Karpas-422 (cell line): ENCODE data around the gene MCAT. TPM values are rescaled to one million over a fixed set of nuclear protein-coding genes. Genes with fewer than 3 reads are reported as not detected.

ENCODE experiments used
- DNase-seq: peaks from one replicate; pipeline ENCODE4 v3.0.0-alpha.2; 2015
- H2AFZ ChIP-seq: fragments of 200-600 bp; sonication (generic); 2 replicates; pipeline ENCODE4 v1.6.1; 2014; ENCODE audit warnings: antibody characterized with exemption, low read length, mixed read lengths
- H3K27ac ChIP-seq: fragments of 200-600 bp; sonication (generic); 2 replicates; pipeline ENCODE4 v1.5.1; 2014; ENCODE audit warnings: mild to moderate bottlenecking, low read length, moderate library complexity
- H3K27me3 ChIP-seq: fragments of 200-600 bp; sonication (generic); 2 replicates; pipeline ENCODE4 v1.6.1; 2014; ENCODE audit warnings: low read length, mixed read lengths
- H3K36me3 ChIP-seq: fragments of 200-600 bp; sonication (generic); 2 replicates; pipeline ENCODE4 v1.6.1; 2014; ENCODE audit warnings: low read length, mixed read lengths; ENCODE audit not compliant: insufficient read depth
- H3K4me1 ChIP-seq: fragments of 200-600 bp; sonication (generic); 2 replicates; pipeline ENCODE4 v1.6.1; 2014; ENCODE audit warnings: mild to moderate bottlenecking, low read length, mixed read lengths
- H3K4me2 ChIP-seq: fragments of 200-600 bp; sonication (generic); 2 replicates; pipeline ENCODE4 v1.6.1; 2014; ENCODE audit warnings: low read length, low read depth, mild to moderate bottlenecking; ENCODE audit not compliant: poor library complexity, severe bottlenecking
- H3K4me3 ChIP-seq: fragments of 200-600 bp; sonication (generic); 2 replicates; pipeline ENCODE4 v1.5.1; 2014; ENCODE audit warnings: mild to moderate bottlenecking, antibody characterized with exemption, low read length, mixed read lengths
- H3K79me2 ChIP-seq: fragments of 200-600 bp; sonication (generic); 2 replicates; pipeline ENCODE4 v1.6.1; 2014; ENCODE audit warnings: mild to moderate bottlenecking, low read length, mixed read lengths
- H3K9ac ChIP-seq: fragments of 200-600 bp; sonication (generic); 2 replicates; pipeline ENCODE4 v1.6.0; 2014; ENCODE audit warnings: low read length
- H3K9me2 ChIP-seq: fragments of 200-600 bp; sonication (generic), shearing (Covaris generic); replicated peaks from 2 replicates; pipeline ENCODE4 v1.6.0; 2014; ENCODE audit warnings: mild to moderate bottlenecking, low read length, moderate library complexity; ENCODE audit not compliant: insufficient read depth
- H3K9me3 ChIP-seq: fragments of 300-700, 200-600 bp; sonication (generic); 2 replicates; pipeline ENCODE4 v1.6.1; 2014; ENCODE audit warnings: low read length, mixed read lengths
- H4K20me1 ChIP-seq: fragments of 200-600 bp; sonication (generic); 2 replicates; pipeline ENCODE4 v1.6.1; 2014; ENCODE audit warnings: mild to moderate bottlenecking, antibody characterized with exemption, low read length, low read depth; ENCODE audit not compliant: insufficient read depth
- total RNA-seq: library from RNA; depleted of rRNA; stranded (reverse); fragments of >200 nt; shearing (Covaris generic); gene quantifications from 2 replicates; pipeline ENCODE4 v1.2.3, GENCODE V29; 2014; ENCODE audit warnings: low replicate concordance

The MCAT gene
- total RNA-seq, 1 experiment from 2014 or later: 15.0 TPM

DNA sequence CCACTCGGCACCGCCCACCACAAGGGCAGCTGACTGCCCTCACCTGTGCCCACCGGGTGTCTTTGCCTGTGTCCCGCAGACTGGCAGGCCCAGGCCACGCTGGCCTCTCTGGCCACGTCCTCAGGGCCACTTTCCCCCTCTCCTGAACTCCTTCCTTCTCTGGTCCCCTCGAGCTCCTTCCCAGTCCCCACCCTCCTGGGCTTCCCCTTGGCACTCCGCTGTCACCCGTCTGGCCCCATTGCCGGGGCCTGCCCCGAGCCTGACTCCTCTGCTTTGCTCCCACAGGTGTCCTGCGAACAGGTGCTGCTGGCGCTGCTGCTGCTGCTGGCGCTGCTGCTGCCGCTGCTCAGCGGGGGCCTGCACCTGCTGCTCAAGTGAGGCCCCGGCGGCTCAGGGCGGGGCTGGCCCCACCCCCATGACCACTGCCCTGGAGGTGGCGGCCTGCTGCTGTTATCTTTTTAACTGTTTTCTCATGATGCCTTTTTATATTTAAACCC is 14.2 kb downstream of the MCAT start:
- Histone ChIP-seq H3K9me3 (no peaks in the 10 kb centered on the region), H3K9me2 (no peaks in the 10 kb centered on the region), H3K27ac (no peak overlapping the region), H3K27me3 (no peaks in the 10 kb centered on the region), H3K79me2 (no peaks in the 10 kb centered on the region), H3K4me2 (no peak overlapping the region), H4K20me1 (0 out of 2 replicates have a peak, but pooled peaks cover 7% of the 10 kb centered on the region), H3K9ac (no peak overlapping the region), H3K4me1 (no peaks in the 10 kb centered on the region), H2AFZ (no peak overlapping the region), H3K4me3 (no peak overlapping the region), H3K36me3 (no peaks in the 10 kb centered on the region)
- no peak for DNase-seq

DNA sequence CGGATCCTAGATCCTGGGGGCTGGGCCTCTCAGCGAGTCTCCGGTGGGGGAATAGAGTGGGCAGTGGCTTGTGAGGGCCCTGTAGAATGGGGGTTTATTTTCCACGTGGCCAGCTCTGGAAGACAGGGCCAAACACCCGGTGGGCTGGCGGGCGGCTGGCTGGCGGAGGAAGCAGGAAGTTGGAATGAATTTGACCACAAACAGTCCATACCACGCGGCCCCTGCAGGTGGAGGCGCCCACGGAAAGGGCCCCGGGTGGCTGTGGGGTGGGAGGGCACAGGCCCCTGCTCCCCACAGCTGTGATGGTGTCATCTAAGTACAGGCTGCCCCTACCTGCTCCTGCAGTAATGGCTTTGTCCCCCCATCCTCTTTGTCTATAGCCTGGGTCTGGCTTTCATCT is 15.1 kb downstream of the MCAT start:
- no peak overlapping the region for H3K27ac ChIP-seq
- no peak overlapping the region for H2AFZ ChIP-seq
- no peak overlapping the region for H3K4me3 ChIP-seq
- H3K4me2 ChIP-seq: no peak overlapping the region
- DNase-seq: no peak
- H3K9me2 ChIP-seq: no peaks in the 10 kb centered on the region
- H3K27me3 ChIP-seq: no peaks in the 10 kb centered on the region
- no peaks in the 10 kb centered on the region for H3K79me2 ChIP-seq
- no peaks in the 10 kb centered on the region for H3K9me3 ChIP-seq
- H4K20me1 ChIP-seq: 0 out of 2 replicates have a peak, but pooled peaks cover 6% of the 10 kb centered on the region
- H3K9ac ChIP-seq: no peak overlapping the region
- H3K36me3 ChIP-seq: no peaks in the 10 kb centered on the region
- no peaks in the 10 kb centered on the region for H3K4me1 ChIP-seq

DNA sequence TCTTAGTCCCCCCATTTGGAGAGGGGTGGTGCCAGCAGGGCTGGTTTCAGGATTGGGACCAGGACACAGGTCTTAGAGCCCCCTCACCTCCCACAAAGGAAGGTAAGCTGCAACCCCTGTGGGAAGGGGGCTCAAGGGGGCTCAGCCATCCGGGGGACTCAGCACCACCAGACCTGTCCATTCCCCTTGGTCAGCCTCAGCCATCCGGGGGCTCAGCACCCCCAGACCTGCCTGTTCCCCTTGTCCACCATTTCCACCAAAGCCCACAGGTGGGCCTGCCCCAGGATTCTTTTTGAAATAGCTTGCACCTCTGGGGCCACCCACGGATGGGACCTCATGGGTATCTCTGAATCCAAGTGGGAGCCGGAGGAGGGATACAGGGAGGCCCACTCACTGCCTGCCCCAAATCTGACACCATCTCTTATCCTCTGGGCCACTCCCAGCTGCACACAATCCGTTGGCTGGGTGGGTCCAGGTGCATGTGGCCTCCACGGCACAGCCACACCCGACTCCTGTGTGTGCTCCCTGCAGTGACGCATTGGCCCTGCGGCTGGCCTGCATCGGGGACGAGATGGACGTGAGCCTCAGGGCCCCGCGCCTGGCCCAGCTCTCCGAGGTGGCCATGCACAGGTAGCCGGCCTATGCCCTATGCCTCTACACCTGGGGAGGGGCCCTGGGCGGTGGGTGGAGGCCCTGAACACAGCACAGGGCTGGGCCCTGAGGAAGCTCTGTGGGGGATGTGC is 15.9 kb downstream of the MCAT start:
- Histone ChIP-seq H3K4me3 (no peak overlapping the region), H2AFZ (no peak overlapping the region), H3K36me3 (no peaks in the 10 kb centered on the region)

DNA sequence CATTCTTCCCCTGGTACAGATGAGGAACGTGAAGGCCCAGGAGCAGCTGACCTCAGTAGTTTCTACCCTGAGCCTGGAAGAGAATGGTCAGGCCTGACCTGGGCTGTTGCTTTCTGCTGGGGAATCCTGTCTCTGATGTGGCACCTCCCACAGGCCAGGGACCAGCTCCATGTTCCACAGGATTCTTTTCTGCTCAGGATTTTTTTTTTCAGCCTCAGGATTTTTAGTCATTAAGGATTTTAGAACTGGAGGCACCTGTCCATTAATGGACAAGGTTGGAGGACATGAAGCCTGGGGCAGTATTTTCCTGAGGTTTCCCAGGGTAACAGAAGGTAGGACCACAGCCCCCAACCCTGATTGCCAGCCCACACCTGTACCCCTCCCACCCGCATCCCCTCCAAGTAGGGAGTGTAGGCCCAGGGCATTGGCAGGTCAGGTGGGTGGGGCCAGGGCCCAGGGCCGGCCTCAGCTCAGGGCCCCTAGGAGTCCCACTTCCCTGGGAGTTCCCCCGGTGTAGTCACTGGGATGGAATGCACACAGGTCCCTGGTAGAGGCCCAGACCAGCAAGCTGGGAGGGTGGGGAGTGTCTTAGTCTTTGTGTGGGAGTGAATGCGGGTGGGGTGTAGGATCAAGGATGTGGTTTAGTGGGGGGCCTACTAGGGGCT is 16.6 kb downstream of the MCAT start:
- H3K9me2 ChIP-seq: no peaks in the 10 kb centered on the region
- H3K36me3 ChIP-seq: no peaks in the 10 kb centered on the region
- no peak for DNase-seq
- H3K27ac ChIP-seq: no peak overlapping the region
- H3K27me3 ChIP-seq: no peaks in the 10 kb centered on the region
- no peak overlapping the region for H2AFZ ChIP-seq
- H4K20me1 ChIP-seq: no peaks in the 10 kb centered on the region
- H3K4me1 ChIP-seq: no peaks in the 10 kb centered on the region
- H3K9ac ChIP-seq: no peak overlapping the region
- no peak overlapping the region for H3K4me2 ChIP-seq
- H3K79me2 ChIP-seq: no peaks in the 10 kb centered on the region
- H3K9me3 ChIP-seq: no peaks in the 10 kb centered on the region
- H3K4me3 ChIP-seq: no peak overlapping the region

More for the DNA sequence above, 15.9 kb downstream of the MCAT start:
- Histone ChIP-seq H3K4me2 (no peak overlapping the region), H3K27me3 (no peaks in the 10 kb centered on the region), H3K4me1 (no peaks in the 10 kb centered on the region), H3K9ac (no peak overlapping the region), H4K20me1 (no peaks in the 10 kb centered on the region), H3K27ac (no peak overlapping the region), H3K79me2 (no peaks in the 10 kb centered on the region), H3K9me3 (no peaks in the 10 kb centered on the region), H3K9me2 (no peaks in the 10 kb centered on the region)
- no peak for DNase-seq

DNA sequence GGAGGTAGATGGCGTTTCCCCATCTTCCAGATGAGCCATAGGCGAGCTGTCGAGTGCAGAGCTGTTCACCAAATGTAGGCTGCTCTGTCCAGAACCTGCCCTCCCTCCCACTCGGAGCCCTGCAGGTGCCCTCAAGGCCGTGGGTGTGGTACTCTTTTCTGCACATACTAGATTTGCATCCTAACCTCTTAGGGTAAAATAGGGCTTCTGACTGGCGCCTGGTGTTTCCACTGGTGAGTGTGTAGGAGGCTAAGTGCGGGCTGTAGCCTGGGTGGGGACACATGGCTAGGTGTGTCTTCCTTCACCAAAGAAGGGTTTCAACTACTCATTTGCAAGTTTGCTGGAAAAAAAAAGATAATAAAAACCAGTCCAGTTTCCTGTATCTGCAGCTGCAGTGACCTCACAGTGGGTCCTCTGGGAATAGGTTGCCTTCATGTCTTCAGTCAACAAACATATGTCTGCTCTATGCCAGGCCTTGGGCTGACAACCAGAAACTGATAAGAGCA is 24.2 kb downstream of the MCAT start:
- Histone ChIP-seq H3K9me3 (no peaks in the 10 kb centered on the region), H3K4me2 (peak overlapping the region; percentile 50), H3K79me2 (no peaks in the 10 kb centered on the region), H3K27me3 (no peaks in the 10 kb centered on the region), H3K9me2 (no peaks in the 10 kb centered on the region), H4K20me1 (no peaks in the 10 kb centered on the region), H3K9ac (0 out of 2 replicates have a peak overlapping the region, but pooled peaks have one; percentile 0), H3K4me3 (peak overlapping the region; percentile 23; the same call in 1 of the 2 replicates), H3K36me3 (no peaks in the 10 kb centered on the region), H2AFZ (peak overlapping the region; percentile 36; the same call in 1 of the 2 replicates), H3K27ac (no peak overlapping the region), H3K4me1 (peaks cover 20% of the 10 kb centered on the region)
- peak; percentile 68 for DNase-seq

DNA sequence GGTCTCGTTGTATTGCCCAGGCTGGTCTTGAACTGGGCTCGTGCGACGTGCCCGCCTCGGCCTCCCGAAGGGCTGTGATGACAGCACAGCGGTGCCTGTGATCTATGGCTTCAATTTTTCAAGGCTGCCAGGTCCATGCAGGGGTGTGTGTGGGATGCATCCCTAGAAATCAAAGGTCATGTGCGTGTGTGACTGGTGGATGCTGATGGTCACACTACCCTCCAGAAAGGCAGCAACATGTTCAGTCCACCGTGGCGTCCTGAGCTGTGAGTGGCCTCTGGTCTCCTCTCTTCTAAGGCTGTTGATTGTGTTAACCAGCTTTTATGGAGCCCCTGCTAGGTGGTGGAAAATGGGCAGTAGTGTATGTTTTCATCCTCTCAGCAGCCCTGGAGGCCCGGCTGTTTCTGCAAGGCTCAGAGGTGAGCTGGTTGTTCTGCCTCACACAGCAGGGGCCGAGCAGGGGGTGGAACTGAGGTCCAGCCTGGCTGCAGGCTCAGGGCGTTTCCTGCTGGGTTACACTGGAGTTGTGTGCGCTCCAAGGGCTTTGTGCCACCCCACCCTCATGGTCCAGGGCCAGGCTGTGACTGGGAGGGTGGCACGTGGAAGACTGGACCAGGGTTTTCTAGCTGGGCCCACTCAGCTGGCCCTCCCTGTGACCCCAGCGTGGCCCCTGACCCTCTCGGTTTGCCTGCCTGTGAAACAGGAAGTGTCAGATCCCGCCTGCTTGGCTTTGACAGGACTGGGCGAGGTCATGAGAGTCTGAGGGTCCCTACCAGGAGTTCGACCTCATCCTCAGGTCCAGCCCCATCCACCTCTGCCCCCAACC is 25.0 kb downstream of the MCAT start:
- peak overlapping the region; percentile 23; the same call in 1 of the 2 replicates for H3K4me3 ChIP-seq
- H4K20me1 ChIP-seq: no peaks in the 10 kb centered on the region
- no peaks in the 10 kb centered on the region for H3K79me2 ChIP-seq
- no peaks in the 10 kb centered on the region for H3K27me3 ChIP-seq
- peaks cover 23% of the 10 kb centered on the region for H3K4me1 ChIP-seq
- no peaks in the 10 kb centered on the region for H3K36me3 ChIP-seq
- DNase-seq: no peak
- H3K4me2 ChIP-seq: peak overlapping the region; percentile 50
- H3K9ac ChIP-seq: 0 out of 2 replicates have a peak overlapping the region, but pooled peaks have one; percentile 0
- H3K27ac ChIP-seq: no peak overlapping the region
- peak overlapping the region; percentile 36; the same call in 1 of the 2 replicates for H2AFZ ChIP-seq
- no peaks in the 10 kb centered on the region for H3K9me3 ChIP-seq
- no peaks in the 10 kb centered on the region for H3K9me2 ChIP-seq

DNA sequence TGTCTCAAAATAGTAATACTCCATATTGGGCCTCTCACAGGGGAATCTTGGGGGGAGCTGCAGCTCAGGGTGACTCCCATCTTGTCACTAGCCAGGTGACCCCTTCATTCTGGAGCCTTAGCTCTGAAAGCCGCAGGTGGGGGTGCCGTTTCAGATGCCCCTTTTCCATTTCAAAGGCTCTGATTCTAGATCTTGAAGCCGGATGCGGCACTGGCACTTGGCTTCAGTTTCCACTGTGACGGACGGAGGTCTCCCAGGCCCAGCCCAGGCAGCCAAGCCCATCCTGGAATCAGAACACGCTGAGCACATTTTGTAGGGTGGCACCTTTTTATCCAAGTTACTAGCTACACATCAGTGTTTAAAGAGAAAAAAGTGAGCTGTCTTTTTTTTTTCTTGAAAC is 26.3 kb downstream of the MCAT start:
- no peak overlapping the region for H3K4me2 ChIP-seq
- no peaks in the 10 kb centered on the region for H4K20me1 ChIP-seq
- H2AFZ ChIP-seq: no peak overlapping the region
- no peaks in the 10 kb centered on the region for H3K79me2 ChIP-seq
- no peak for DNase-seq
- H3K4me3 ChIP-seq: no peak overlapping the region
- no peaks in the 10 kb centered on the region for H3K9me2 ChIP-seq
- H3K4me1 ChIP-seq: peaks cover 23% of the 10 kb centered on the region
- H3K36me3 ChIP-seq: no peaks in the 10 kb centered on the region
- H3K27me3 ChIP-seq: no peaks in the 10 kb centered on the region
- no peak overlapping the region for H3K9ac ChIP-seq
- no peak overlapping the region for H3K27ac ChIP-seq
- H3K9me3 ChIP-seq: no peaks in the 10 kb centered on the region
